ENCODE data around the gene SHTN1.

Gene SHTN1

DNA sequence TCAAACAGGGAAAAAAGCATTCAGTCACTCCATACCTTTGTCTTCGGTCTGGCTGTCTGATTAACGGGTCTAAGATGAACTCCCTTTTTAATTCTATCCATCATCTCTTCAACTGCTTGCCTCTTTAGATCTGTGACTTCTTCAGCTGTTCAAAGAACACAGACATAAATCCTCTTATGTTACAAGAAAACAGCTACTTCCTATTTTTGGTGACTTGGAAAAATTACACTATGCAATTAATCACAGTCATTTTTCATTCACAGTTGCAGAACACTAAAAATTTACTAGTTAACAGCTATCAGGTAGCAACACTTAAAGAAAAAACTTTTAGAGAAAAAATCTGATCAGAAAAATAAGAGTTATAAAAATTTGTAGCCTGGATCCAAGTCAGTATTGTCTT lies 89.6 kb downstream of the SHTN1 start:
- no peak for DNase-seq

DNA sequence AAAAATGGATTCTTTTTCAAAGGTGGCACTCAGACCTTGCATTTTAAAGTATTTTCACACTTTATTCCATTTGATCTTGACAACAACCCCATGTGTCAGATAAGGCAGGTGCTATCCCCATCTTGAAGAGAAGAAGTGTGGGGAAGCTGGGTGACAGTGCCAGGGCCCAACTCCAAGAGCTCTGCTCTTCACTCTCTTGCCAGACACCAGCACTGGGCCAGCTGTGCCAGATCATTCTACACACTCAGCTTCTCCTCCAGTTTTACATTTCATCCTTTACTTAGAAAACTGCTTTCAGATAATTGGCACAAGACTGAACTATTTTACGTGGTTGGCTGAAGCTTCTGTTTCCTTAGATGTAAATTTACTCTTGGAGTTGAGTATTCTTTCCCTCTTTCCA lies 91.3 kb downstream of the SHTN1 start:
- DNase-seq, result no peak

DNA sequence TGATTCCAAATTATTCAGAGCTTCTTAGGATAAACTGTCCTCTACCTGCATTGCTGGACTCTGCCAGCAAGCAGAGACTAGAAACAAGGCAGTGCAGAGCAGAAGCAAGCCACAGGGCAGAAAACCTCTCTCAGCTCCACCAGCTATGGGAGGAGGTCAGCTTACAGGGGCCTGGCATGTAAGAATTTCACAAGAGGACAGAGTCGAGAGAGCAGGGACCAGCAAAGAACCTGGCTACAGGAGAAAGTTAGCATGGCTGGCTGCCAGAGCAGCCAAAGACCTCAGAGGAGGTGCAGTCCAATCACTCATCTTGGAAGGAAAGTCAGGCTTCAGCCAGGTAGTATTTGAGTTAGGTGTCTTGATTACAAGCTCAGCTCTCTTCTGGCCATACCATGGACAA lies 92.8 kb downstream of the SHTN1 start:
- DNase-seq, result no peak

DNA sequence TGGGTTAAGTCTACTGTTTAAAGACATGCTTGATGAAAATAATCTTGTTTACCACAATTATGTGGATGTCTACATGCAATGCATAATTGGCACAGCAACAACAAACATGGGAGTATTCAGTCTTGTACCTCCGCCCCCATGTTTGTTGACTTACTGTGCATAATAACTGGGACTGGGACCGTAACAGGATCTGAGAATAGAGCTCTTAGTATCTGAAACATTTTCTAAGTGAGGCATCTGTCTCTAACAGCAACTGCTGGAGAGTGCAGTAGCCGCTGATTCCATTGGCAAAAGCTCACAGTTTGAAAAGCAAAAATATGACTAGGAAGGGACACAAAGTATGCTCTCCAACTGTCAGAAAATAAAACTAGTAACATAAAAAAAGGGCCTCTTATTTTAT lies 94.1 kb downstream of the SHTN1 start:
- no peak for DNase-seq

DNA sequence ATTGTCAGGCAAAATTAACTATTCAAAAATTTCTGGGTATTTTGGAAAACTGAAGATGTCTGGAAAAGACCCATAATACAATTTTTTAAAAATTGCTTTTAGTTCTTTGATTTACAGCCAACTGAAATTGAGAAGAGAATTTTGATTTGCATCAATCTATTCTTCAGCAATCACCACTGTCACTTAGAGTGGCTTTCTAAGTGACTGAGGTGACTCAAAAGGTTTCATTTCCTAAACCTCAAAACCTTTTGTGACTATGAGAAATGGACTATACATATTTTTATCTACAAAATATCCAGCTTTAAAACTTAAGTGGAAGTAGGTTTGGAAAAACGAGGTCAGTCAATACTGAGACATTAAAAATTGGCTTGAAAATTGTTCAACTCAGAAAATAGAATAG lies 95.7 kb downstream of the SHTN1 start:
- no peak for DNase-seq

- no peak for DNase-seq
These were observed 97.6 kb downstream of the SHTN1 start for GRCh38 chr10:116907245-116907987.

- DNase-seq, result no peak
These were observed 99.2 kb downstream of the SHTN1 start for GRCh38 chr10:116905845-116906210.

- no peak for DNase-seq
These were observed 105.4 kb downstream of the SHTN1 start for GRCh38 chr10:116899626-116900025.

DNA sequence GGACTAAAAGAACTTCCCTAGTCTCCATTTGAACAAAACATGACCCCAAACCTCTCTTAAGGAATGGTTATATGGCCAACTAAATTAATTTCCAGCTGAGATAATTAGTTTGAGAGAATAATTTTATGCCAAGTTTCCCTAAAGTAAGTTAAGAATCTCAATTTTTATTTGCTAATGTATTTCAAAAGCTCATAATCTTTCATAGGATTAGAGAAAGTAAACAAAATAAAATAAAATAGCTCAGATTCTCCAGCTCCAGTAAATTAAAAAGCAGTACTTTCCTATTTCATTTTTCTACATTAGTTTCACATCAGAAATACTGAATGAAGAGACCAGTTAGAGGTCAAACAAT lies 111.3 kb downstream of the SHTN1 start:
- no peak for DNase-seq

DNA sequence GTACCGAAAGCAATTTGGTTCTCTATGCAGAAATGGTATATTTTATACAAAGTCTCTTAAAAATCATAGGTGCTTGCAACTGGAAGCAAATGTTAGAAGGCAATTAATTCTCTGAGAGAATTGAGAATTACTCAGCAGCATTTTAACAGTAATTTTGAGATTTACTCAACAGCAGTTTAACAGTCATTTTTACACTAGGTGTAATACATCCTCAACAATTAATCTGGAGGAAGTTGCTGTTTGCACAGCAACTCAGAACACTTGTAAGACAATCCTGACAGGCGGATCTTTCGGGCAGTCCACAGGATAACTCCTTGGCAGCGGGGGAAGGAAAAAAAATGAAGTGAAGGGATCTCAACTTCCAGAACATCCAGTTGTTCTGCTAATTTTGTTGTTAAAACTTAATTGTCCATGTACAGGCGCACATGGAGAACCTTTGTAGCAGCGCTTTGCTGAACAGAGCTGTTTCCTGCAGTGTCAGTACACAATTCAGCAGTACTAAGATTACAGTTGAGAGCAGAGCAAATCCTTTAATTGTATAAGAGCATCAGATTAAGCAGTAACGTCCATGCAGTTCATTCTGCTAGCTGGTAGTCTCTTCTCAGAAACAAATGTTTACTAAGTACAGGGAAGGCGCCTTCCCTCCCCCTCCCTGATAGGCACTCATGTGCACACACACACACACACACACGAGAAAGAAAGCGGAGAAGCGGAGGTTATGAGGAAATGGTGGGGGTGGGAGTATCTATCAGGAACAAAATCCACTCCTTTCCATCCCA lies 111.9 kb downstream of the SHTN1 start:
- DNase-seq, result no peak

DNA sequence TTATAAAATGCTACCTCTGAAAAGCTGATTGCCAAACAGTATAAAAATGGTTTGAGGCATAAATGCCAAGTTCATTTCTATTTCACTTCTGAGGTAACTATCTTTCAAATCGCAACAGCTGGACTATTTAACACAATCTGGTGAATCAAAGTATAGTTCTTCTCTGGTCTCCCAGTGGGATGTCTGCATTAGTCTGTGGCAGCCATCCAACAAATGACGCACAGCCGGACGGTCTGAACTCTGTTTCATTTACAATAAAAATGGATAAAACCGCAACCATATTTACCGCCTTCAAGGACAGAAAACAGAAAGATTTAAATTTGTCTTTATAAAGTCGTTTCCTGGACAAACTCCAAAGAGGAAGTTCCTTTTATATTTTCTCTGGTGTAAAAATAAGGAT lies 113.8 kb downstream of the SHTN1 start:
- no peak for DNase-seq

- DNase-seq, result no peak
These were observed 115.9 kb downstream of the SHTN1 start for GRCh38 chr10:116889066-116889465.

- no peak for DNase-seq
These were observed 116.5 kb downstream of the SHTN1 start for GRCh38 chr10:116888380-116889055.

- no peak for DNase-seq
These were observed 118.2 kb downstream of the SHTN1 start for GRCh38 chr10:116886772-116887171.

DNA sequence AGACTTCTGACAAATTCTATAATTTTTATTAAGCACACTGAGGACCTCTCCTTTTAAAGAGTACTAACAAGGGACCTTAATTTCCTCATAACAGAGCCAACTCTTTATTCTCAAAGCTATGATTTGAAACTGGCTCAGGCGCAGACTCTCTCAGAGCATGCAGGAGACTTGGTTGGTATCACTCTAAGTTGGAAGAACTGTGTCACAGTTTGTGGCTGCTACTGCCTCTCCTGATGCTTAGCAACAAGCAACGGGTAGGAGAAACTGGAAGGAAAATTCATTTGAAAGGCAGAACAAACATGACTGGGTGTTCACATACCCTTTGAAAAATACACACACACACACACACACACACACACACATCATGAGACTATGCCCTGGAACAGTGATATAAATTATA lies 122.3 kb downstream of the SHTN1 start:
- no peak for DNase-seq

GRCh38 chr10:116880716-116881482 lies 124.1 kb downstream of the SHTN1 start:
- no peak for DNase-seq

GRCh38 chr10:116879817-116880216 lies 125.2 kb downstream of the SHTN1 start:
- DNase-seq, result no peak

DNA sequence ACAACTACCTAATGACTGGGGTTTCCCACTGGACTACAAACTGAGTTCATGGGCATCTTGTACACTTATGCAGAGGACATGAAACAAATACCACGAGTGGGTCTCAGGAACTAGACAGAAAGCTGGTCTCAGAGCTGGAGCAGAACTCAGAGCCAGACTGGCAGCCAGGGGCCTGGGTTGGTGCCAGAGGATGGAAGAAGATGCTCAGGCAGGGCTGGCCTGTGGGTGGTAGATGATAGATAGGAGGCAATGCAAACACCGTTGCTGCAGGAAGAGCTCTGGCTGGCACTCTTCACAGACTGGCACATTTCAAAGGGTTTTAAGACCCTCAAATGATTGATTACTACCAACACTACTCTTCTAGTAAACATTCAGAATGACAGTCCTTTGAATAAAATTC lies 126.9 kb downstream of the SHTN1 start:
- DNase-seq, result no peak

DNA sequence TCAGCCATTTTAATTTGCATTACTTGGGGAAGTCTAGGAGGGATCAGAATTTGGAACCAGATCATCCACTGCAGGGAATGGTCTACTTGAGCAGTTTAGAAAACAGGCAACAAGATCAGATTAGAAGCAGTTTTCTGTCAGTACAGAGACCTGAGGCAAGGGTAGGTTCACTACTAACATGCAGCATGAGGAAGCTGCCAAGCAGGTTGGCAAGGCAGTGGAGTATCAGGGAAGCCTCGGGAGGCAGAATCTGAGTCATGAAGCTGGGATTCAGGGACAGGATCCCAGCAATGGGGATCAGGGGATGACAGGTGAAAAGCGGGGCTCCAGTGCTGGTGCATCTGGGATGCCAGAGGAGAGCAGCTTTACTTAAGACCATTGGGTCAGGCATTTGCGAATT lies 127.6 kb downstream of the SHTN1 start:
- DNase-seq, result no peak

GRCh38 chr10:116875897-116876296 lies 129.1 kb downstream of the SHTN1 start:
- no peak for DNase-seq

DNA sequence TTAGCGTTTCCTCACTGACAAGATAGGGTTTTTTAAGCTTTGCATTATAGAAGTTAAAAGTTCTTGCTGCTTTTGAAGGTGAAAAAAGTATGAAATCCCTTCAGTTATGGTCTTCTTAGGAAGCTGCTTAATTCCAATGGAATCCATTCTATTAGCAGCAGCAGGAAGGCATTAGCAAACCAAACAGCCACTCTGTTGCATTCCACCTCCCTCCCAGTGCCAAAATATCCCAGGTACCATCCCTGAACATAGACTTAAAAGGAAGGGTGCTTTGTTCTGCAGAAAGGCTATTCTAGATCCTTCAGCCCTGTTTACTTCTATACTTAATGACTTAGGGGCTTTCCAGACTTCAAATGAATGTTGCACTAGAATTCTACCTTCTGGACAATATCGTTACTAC lies 131.9 kb downstream of the SHTN1 start:
- no peak for DNase-seq

- DNase-seq, result no peak
These were observed 134.0 kb downstream of the SHTN1 start for GRCh38 chr10:116870949-116871348.

DNA sequence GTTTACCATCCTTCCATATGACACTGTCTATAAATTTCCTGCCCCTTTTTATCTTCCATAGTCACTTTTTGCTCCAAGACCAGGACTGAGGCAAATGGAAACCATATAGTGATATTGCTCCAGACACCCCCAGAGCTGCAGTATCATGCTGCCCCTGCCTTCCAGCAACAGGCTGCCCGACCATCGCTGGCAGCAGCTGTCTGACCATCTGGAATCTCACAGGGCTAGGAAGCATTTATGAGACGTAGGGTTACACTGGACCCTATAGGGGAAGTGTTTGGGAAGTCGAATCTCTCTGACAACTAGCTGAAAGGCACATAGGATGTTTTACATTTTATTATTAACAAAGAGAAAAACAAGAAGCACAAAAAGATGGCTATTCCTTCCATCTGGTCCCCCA lies 136.3 kb downstream of the SHTN1 start:
- DNase-seq, result no peak

Measured in stimulated activated CD4-positive, alpha-beta T cell treated with anti-CD3 and anti-CD28 coated beads, Interleukin-15, amount 100 ng/mL, for 24 hours (primary cell).